Astrocyte (in vitro differentiated cells and primary cell): ENCODE measurements around the gene METRNL.

Experiments
- EZH2 ChIP-seq: IDR thresholded peaks from 2 replicates; pipeline ENCODE4 v1.6.1; 2012; ENCODE audit warnings: mild to moderate bottlenecking, low read length, inconsistent platforms; ENCODE audit not compliant: insufficient read depth
- TF ChIP-seq, protein P1 (sequence below): IDR thresholded peaks from 2 replicates; pipeline ENCODE4 v1.5.1; 2011; ENCODE audit warnings: low read depth, mild to moderate bottlenecking, inconsistent platforms, low read length, moderate library complexity; ENCODE audit not compliant: insufficient read depth

- TF ChIP-seq, protein P1, sequence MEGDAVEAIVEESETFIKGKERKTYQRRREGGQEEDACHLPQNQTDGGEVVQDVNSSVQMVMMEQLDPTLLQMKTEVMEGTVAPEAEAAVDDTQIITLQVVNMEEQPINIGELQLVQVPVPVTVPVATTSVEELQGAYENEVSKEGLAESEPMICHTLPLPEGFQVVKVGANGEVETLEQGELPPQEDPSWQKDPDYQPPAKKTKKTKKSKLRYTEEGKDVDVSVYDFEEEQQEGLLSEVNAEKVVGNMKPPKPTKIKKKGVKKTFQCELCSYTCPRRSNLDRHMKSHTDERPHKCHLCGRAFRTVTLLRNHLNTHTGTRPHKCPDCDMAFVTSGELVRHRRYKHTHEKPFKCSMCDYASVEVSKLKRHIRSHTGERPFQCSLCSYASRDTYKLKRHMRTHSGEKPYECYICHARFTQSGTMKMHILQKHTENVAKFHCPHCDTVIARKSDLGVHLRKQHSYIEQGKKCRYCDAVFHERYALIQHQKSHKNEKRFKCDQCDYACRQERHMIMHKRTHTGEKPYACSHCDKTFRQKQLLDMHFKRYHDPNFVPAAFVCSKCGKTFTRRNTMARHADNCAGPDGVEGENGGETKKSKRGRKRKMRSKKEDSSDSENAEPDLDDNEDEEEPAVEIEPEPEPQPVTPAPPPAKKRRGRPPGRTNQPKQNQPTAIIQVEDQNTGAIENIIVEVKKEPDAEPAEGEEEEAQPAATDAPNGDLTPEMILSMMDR = no peak
- no peak for TF ChIP-seq EZH2
These were observed 43.4 kb downstream of the METRNL start for GRCh38 chr17:83122834-83123233.
